ENCODE results near the gene FOXO3.
A peak's percentile ranks its signal among the peaks of the same experiment; 100 is the strongest.

- TF ChIP-seq CTCF (IDR thresholded peaks at IDR 0.05) (peak in 1 of 4 experiments; percentile 5), POLR2A (IDR thresholded peaks at IDR 0.05) (no peak)
These were observed 56.3 kb downstream of the FOXO3 start for GRCh38 chr6:108616973-108617372.

Data from uterus (tissue), 2 donors.